HepG2 (cell line): ENCODE results near the gene OSBPL5. TPM values are rescaled to one million over a fixed set of nuclear protein-coding genes. Genes with fewer than 3 reads are reported as not detected.

ENCODE experiments used
- ATAC-seq: fragments of 200-7000 bp; cut with Tn5 transposase; 3 replicates; pipeline ENCODE4 v1.9.1; 2020; ENCODE audit warnings: mild to moderate bottlenecking, moderate library complexity
- BruUV-seq: library from RNA; stranded (reverse); fragments of 400-500 nt; replicated peaks from 2 replicates; lab custom pipeline; 2021; lab: Mats Ljungman, UMichigan
- CTCF ChIA-PET: fragments of 300-600 bp; formaldehyde crosslinking; extraction: SDS; loops from one replicate; lab custom pipeline; 2021; ENCODE audit warnings: low total read pairs, inconsistent platforms, low intra/inter-chr PET ratio; lab: Yijun Ruan, JAX
- POLR2A ChIA-PET: fragments of 350-600 bp; sonication (Branson Sonifier 250); formaldehyde crosslinking; loops from one replicate; lab custom pipeline; 2020; ENCODE audit warnings: antibody characterized with exemption, inconsistent platforms; lab: Yijun Ruan, JAX
- DNase-seq: peaks from one replicate; pipeline ENCODE4 v3.0.0-alpha.2; 2015; ENCODE audit warnings: low spot score
- FAIRE-seq: peaks from 3 replicates; lab custom pipeline; 2011; peaks lifted over from hg19 to GRCh38; lab: Jason Lieb, UNC
- H2AFZ ChIP-seq: one replicate; pipeline ENCODE4 v1.6.1; 2011; ENCODE audit warnings: low read length, inconsistent platforms
- H3K27ac ChIP-seq: fragments of 300-600 bp; 3 replicates; pipeline ENCODE4 v1.8.0; 2011; ENCODE audit warnings: mixed run types, mild to moderate bottlenecking, mixed read lengths, low read length, inconsistent platforms; ENCODE audit not compliant: insufficient read depth; ENCODE audit errors: extremely low read length
- H3K27me3 ChIP-seq, 2 experiments: fragments of 200-600 bp in 1 of 2; 2 replicates in 1 of 2; 3 replicates in 1 of 2; pipeline versions ENCODE4 v1.6.0 to v1.8.0; 2011; ENCODE audit warnings: low read length in 2 of 2, mild to moderate bottlenecking in 2 of 2, moderate library complexity in 2 of 2, inconsistent platforms in 1 of 2; ENCODE audit not compliant: insufficient read depth in 2 of 2, control insufficient read depth in 1 of 2
- H3K36me3 ChIP-seq, 2 experiments: fragments of 200-600 bp in 1 of 2; replicated peaks in 1 of 2; 2 replicates in 1 of 2; 3 replicates in 1 of 2; pipeline versions ENCODE4 v1.5.1 to v1.8.0; 2011; ENCODE audit warnings: low read length in 2 of 2, inconsistent platforms in 1 of 2; ENCODE audit not compliant: insufficient read depth in 2 of 2, control insufficient read depth in 1 of 2
- H3K4me1 ChIP-seq: 2 replicates; pipeline ENCODE4 v1.5.1; 2012; ENCODE audit warnings: low read length, inconsistent platforms; ENCODE audit not compliant: insufficient read depth
- H3K4me2 ChIP-seq: 2 replicates; pipeline ENCODE4 v1.6.0; 2011; ENCODE audit warnings: low read depth, low read length, inconsistent platforms
- H3K4me3 ChIP-seq, 3 experiments: fragments of 200-600 bp in 1 of 3; sonication (generic), shearing (Covaris generic) in 1 of 3; replicated peaks in 1 of 3; 2 replicates each; pipeline ENCODE4 v1.5.1; 2011 to 2016; ENCODE audit warnings: low read length in 3 of 3, inconsistent platforms in 2 of 3, low read depth in 2 of 3, mild to moderate bottlenecking in 2 of 3, control low read depth in 1 of 3, mixed read lengths in 1 of 3; ENCODE audit not compliant: insufficient read depth in 1 of 3
- H3K79me2 ChIP-seq: one replicate; pipeline ENCODE4 v1.6.1; 2011; ENCODE audit warnings: low read length, inconsistent platforms; ENCODE audit not compliant: insufficient read depth
- H3K9ac ChIP-seq: 2 replicates; pipeline ENCODE4 v1.6.0; 2011; ENCODE audit warnings: mild to moderate bottlenecking, low read depth, low read length, inconsistent platforms; ENCODE audit not compliant: insufficient read depth
- H3K9me3 ChIP-seq: 2 replicates; pipeline ENCODE4 v1.5.1; 2012; ENCODE audit warnings: mild to moderate bottlenecking, low read length
- H4K20me1 ChIP-seq: 2 replicates; pipeline ENCODE4 v1.6.0; 2011; ENCODE audit warnings: inconsistent platforms, mild to moderate bottlenecking, low read length, moderate library complexity; ENCODE audit not compliant: insufficient read depth
- CBX5 ChIP-seq: sonication (generic); formaldehyde crosslinking; IDR thresholded peaks from 2 replicates; pipeline ENCODE4 v1.4.0; 2020; ENCODE audit warnings: missing genetic modification reagents, borderline replicate concordance
- DMAP1 ChIP-seq: IDR thresholded peaks from 2 replicates; pipeline ENCODE4 v1.6.1; 2016
- EZH2 ChIP-seq: conservative IDR thresholded peaks from 2 replicates; pipeline ENCODE4 v1.6.1; 2012; ENCODE audit warnings: mild to moderate bottlenecking, low read depth, low read length, moderate library complexity
- PBX2 ChIP-seq: IDR thresholded peaks from 2 replicates; pipeline ENCODE4 v1.6.1; 2016; ENCODE audit warnings: control low read depth
- PHF8 ChIP-seq: sonication (generic); formaldehyde crosslinking; IDR thresholded peaks from 2 replicates; pipeline ENCODE4 v1.5.0; 2020; ENCODE audit warnings: missing genetic modification reagents
- SRSF4 ChIP-seq: fragments of 200-400 bp; formaldehyde crosslinking; IDR thresholded peaks from one replicate; pipeline ENCODE4 v1.6.1; 2018; ENCODE audit warnings: mild to moderate bottlenecking, low read depth, low read length, moderate library complexity; ENCODE audit not compliant: poor library complexity, severe bottlenecking
- TAF1 ChIP-seq: sonication (generic); formaldehyde crosslinking; IDR thresholded peaks from 2 replicates; pipeline ENCODE4 v1.4.0; 2020; ENCODE audit warnings: missing genetic modification reagents
- ZFX ChIP-seq: sonication (generic); formaldehyde crosslinking; IDR thresholded peaks from 2 replicates; pipeline ENCODE4 v1.4.0; 2020; ENCODE audit warnings: mild to moderate bottlenecking, low read depth, missing genetic modification reagents, moderate library complexity
- ZNF225 ChIP-seq: sonication (generic); formaldehyde crosslinking; IDR thresholded peaks from 2 replicates; pipeline ENCODE4 v1.4.0; 2020; ENCODE audit warnings: mild to moderate bottlenecking, missing genetic modification reagents
- ZNF549 ChIP-seq: sonication (generic); formaldehyde crosslinking; IDR thresholded peaks from 2 replicates; pipeline ENCODE4 v1.5.0; 2020; ENCODE audit warnings: missing genetic modification reagents
- WGBS: methylation state at CpG from one replicate; pipeline ENCODE4 v1.1.6; 2017; ENCODE audit warnings: low lambda C conversion rate; 5-methylcytosine and 5-hydroxymethylcytosine counted together
- in situ Hi-C: cut with HindIII; loops from 2 replicates; pipeline ENCODE4 v1.10.0; 2017; ENCODE audit warnings: low pct_unique_long_range_greater_than_20kb; ENCODE audit not compliant: extremely low pct_ligation_motif_present
- intact Hi-C: fragments of 100-400 bp; cut with micrococcal nuclease; formaldehyde crosslinking; loops from one replicate; pipeline ENCODE4 v1.10.0; 2022; ENCODE audit not compliant: unreplicated experiment
- polyA plus RNA-seq, 8 experiments: library from polyadenylated mRNA; depleted of rRNA in 3 of 8; stranded (reverse) in 7 of 8; unstranded in 1 of 8; fragments of >200 nt; fragmentation: Illumina TruSeq in 4 of 8; extraction: Trizol in 4 of 8; gene quantifications; 2 replicates each; pipeline versions ENCODE4 v1.2.1 to v1.2.3, GENCODE V29; 2011 to 2016; ENCODE audit warnings: low read depth in 4 of 8, missing spikeins in 1 of 8, mixed read lengths in 1 of 8; ENCODE audit not compliant: insufficient read depth in 1 of 8
- total RNA-seq, 5 experiments: library from RNA; depleted of rRNA; stranded (reverse); fragments of >200 nt; fragmentation: Illumina TruSeq; extraction: Trizol; gene quantifications; 2 replicates each; pipeline ENCODE4 v1.2.3, GENCODE V29; 2016; ENCODE audit warnings: low read depth in 1 of 5
- TF ChIP-seq, protein P1 (sequence below): sonication (generic); formaldehyde crosslinking; IDR thresholded peaks from 2 replicates; pipeline ENCODE4 v1.5.0; 2020; ENCODE audit warnings: mild to moderate bottlenecking, missing genetic modification reagents

OSBPL5 gene
- total and polyA plus RNA-seq, 2 of the 13 experiments (the other 11 are each of a cell fraction or from before 2014, with no cell fraction given): not detected

- Histone ChIP-seq H3K4me3 (no peak overlapping the region), H4K20me1 (0 out of 2 replicates have a peak, but pooled peaks cover 4% of the 10 kb centered on the region), H3K27me3 (peaks cover 20 to 72% of the 10 kb centered on the region in 2 experiments; a peak in 4 of 5 replicates), H3K36me3 (no peaks in the 10 kb centered on the region), H3K4me2 (no peak overlapping the region), H3K79me2 (no peaks in the 10 kb centered on the region), H3K9me3 (no peaks in the 10 kb centered on the region), H3K4me1 (no peaks in the 10 kb centered on the region), H3K27ac (no peak overlapping the region), H3K9ac (no peak overlapping the region), H2AFZ (no peak overlapping the region)
- CTCF ChIA-PET: no interaction called here
- no peak for TF ChIP-seq PBX2 (CRISPR knock-in tag)
- FAIRE-seq (no peak), DNase-seq (no peak), ATAC-seq (no peak)
- WGBS: 0% methylated on average over 2 of the region's 17 CpGs
- POLR2A ChIA-PET: no interaction called here
- intact Hi-C loops (no loop called here), in situ Hi-C loops (no loop called here)
- no TSS peak for BruUV-seq
Observed at GRCh38 chr11:3202759-3203158, 37.6 kb upstream of the OSBPL5 start.

DNA sequence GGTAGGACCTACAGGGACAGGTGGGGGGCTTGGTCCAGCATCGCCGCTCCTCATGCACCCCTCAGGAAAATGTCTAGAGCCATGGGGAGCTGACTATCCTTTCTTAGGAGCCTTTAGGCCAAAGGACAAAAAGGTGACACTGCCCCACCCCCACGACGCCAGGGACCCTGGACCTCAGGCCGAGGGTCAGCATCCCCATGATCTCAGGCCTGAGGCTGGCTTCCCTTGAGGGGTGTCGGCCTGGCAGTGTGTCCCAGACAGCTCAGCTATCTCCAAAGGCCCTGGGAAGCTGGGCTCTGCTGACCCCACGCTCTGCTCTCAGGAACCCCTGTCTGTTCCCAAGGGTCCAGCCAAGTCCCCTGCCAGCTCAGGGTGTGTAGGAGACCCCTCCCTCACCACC lies 37.2 kb upstream of the OSBPL5 start:
- H3K79me2 ChIP-seq: no peaks in the 10 kb centered on the region
- intact Hi-C loops (no loop called here), in situ Hi-C loops (no loop called here)
- H3K36me3 ChIP-seq: no peaks in the 10 kb centered on the region
- H3K4me3 ChIP-seq: no peak overlapping the region
- FAIRE-seq (no peak), ATAC-seq (no peak), DNase-seq (no peak)
- H2AFZ ChIP-seq: no peak overlapping the region
- H3K4me1 ChIP-seq: no peaks in the 10 kb centered on the region
- ChIA-PET CTCF (no interaction called here), POLR2A (no interaction called here)
- no peak overlapping the region for H3K4me2 ChIP-seq
- BruUV-seq: no TSS peak
- H4K20me1 ChIP-seq: 0 out of 2 replicates have a peak, but pooled peaks cover 4% of the 10 kb centered on the region
- no peak overlapping the region for H3K27ac ChIP-seq
- no peaks in the 10 kb centered on the region for H3K9me3 ChIP-seq
- WGBS: 0% methylated on average over 3 of the region's 7 CpGs
- H3K9ac ChIP-seq: no peak overlapping the region
- H3K27me3 ChIP-seq: peaks cover 23 to 74% of the 10 kb centered on the region in 2 experiments; a peak in 4 of 5 replicates
- TF ChIP-seq TAF1 (CRISPR knock-in tag): no peak
- TF ChIP-seq, protein P1, sequence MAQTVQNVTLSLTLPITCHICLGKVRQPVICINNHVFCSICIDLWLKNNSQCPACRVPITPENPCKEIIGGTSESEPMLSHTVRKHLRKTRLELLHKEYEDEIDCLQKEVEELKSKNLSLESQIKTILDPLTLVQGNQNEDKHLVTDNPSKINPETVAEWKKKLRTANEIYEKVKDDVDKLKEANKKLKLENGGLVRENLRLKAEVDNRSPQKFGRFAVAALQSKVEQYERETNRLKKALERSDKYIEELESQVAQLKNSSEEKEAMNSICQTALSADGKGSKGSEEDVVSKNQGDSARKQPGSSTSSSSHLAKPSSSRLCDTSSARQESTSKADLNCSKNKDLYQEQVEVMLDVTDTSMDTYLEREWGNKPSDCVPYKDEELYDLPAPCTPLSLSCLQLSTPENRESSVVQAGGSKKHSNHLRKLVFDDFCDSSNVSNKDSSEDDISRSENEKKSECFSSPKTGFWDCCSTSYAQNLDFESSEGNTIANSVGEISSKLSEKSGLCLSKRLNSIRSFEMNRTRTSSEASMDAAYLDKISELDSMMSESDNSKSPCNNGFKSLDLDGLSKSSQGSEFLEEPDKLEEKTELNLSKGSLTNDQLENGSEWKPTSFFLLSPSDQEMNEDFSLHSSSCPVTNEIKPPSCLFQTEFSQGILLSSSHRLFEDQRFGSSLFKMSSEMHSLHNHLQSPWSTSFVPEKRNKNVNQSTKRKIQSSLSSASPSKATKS: no peak
- no peak for TF ChIP-seq ZNF225 (CRISPR knock-in tag)
- no peak for TF ChIP-seq CBX5
- TF ChIP-seq PHF8 (CRISPR knock-in tag): no peak
- TF ChIP-seq DMAP1 (CRISPR knock-in tag): no peak
- TF ChIP-seq EZH2: no peak
- no peak for TF ChIP-seq ZFX (CRISPR knock-in tag)
- TF ChIP-seq ZNF549: no peak
- TF ChIP-seq SRSF4: no peak
